ENCODE results near the gene IFRD1.

Gene IFRD1

DNA sequence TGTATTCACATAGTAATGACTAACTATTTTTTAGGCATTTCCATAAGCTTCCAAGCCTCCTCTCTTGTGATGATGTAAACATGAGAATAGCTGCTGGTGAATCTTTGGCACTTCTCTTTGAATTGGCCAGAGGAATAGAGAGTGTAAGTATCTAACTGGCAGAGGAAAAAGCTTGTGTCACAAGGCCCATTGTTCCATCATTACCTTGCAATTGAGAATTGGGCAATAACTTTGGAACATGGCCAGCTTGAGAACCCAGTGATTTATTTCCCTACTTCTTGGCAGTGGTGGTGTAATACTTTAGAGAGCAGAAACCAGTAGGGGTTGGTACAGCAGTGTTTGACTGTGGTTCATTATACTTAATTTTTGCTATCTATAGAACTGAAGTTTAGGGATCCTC lies 12.0 kb downstream of the IFRD1 start:
- Histone ChIP-seq H3K9me3 (ENCODE audit: control insufficient read depth, low read length) (no peaks in the 10 kb centered on the region), H3K79me2 (no peaks in the 10 kb centered on the region), H3K4me1 (no peaks in the 10 kb centered on the region), H3K27me3 (ENCODE audit: control insufficient read depth, insufficient read depth, low read length) (no peaks in the 10 kb centered on the region), H3K36me3 (ENCODE audit: control insufficient read depth, insufficient read depth, low read length) (no peaks in the 10 kb centered on the region), H3K9ac (no peak overlapping the region), H3K4me3 (ENCODE audit: low read depth, low read length) (no peak overlapping the region), H2AFZ (no peak overlapping the region), H3K4me2 (ENCODE audit: low read length) (no peak overlapping the region), H3K27ac (no peak overlapping the region)
- TF ChIP-seq, protein P1, sequence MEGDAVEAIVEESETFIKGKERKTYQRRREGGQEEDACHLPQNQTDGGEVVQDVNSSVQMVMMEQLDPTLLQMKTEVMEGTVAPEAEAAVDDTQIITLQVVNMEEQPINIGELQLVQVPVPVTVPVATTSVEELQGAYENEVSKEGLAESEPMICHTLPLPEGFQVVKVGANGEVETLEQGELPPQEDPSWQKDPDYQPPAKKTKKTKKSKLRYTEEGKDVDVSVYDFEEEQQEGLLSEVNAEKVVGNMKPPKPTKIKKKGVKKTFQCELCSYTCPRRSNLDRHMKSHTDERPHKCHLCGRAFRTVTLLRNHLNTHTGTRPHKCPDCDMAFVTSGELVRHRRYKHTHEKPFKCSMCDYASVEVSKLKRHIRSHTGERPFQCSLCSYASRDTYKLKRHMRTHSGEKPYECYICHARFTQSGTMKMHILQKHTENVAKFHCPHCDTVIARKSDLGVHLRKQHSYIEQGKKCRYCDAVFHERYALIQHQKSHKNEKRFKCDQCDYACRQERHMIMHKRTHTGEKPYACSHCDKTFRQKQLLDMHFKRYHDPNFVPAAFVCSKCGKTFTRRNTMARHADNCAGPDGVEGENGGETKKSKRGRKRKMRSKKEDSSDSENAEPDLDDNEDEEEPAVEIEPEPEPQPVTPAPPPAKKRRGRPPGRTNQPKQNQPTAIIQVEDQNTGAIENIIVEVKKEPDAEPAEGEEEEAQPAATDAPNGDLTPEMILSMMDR (IDR thresholded peaks at IDR 0.05): no peak

GRCh38 chr7:112467867-112468266 lies 17.6 kb downstream of the IFRD1 start:
- Histone ChIP-seq H3K4me2 (ENCODE audit: low read length) (no peak overlapping the region), H3K36me3 (ENCODE audit: control insufficient read depth, insufficient read depth, low read length) (no peaks in the 10 kb centered on the region), H2AFZ (no peak overlapping the region), H3K9me3 (ENCODE audit: control insufficient read depth, low read length) (no peaks in the 10 kb centered on the region), H3K27me3 (ENCODE audit: control insufficient read depth, insufficient read depth, low read length) (no peaks in the 10 kb centered on the region), H3K4me3 (ENCODE audit: low read depth, low read length) (no peak overlapping the region), H3K4me1 (no peaks in the 10 kb centered on the region), H3K9ac (no peak overlapping the region), H3K79me2 (peaks cover 3% of the 10 kb centered on the region), H3K27ac (no peak overlapping the region)
- TF ChIP-seq, protein P1 (IDR thresholded peaks at IDR 0.05): no peak

DNA sequence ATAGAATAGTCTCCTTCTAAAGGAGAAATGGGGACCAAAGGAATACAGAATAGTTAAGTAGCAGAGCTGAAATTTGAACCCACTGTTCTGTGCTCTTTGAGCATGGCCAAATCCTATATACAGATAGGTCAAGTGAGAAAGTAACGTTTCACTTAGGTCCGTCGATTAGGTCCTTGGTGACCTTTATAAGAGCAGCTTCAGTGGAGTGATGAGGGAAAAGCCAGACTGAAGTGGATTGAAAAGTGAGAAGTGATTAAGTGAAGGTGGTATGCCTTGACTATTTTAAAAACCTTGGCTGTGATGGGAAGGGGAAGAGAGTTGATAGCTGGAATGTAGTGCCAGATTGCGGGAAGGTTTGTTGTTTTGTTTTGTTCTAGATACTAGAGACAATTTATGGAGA lies 19.9 kb downstream of the IFRD1 start:
- H3K36me3 ChIP-seq (ENCODE audit: control insufficient read depth, insufficient read depth, low read length): no peaks in the 10 kb centered on the region
- no peak overlapping the region for H2AFZ ChIP-seq
- no peak overlapping the region for H3K9ac ChIP-seq
- no peak overlapping the region for H3K4me2 ChIP-seq (ENCODE audit: low read length)
- no peak overlapping the region for H3K27ac ChIP-seq
- no peaks in the 10 kb centered on the region for H3K27me3 ChIP-seq (ENCODE audit: control insufficient read depth, insufficient read depth, low read length)
- no peaks in the 10 kb centered on the region for H3K9me3 ChIP-seq (ENCODE audit: control insufficient read depth, low read length)
- no peaks in the 10 kb centered on the region for H3K4me1 ChIP-seq
- TF ChIP-seq, protein P1 (IDR thresholded peaks at IDR 0.05): no peak
- H3K79me2 ChIP-seq: peaks cover 3% of the 10 kb centered on the region
- no peak overlapping the region for H3K4me3 ChIP-seq (ENCODE audit: low read depth, low read length)

DNA sequence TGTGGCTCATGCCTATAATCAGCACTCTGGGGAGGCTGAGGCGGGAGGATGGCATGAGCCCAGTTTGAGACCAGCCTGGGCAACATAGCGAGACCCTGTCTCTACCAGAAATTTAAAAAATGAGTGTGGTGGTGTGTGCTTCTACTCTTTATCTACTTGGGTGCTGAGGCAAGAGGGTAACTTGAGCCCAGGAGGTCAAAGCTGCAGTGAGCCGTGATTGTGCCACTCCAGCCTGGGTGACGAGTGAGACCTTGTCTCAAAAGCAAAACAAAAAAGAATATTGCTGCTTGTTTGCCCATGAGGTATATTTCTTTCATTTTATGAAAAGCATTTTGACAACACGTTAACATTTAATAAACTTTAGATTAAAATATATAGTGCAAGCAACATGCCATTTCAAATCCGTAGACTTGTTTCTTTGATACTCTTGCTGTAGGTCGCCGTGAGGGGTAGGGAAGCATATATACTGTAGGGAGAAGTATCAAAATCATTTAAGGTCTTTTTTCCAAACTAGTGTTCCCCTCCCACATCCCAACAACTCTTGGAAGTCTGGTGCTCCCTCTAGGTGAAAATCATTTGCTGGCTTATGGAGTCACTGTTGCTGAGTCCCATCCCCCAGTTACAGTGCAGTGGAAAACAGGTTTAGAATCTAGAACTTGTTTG lies 26.3 kb downstream of the IFRD1 start:
- H2AFZ ChIP-seq: no peak overlapping the region
- H3K4me1 ChIP-seq: peaks cover 3% of the 10 kb centered on the region
- no peak overlapping the region for H3K4me2 ChIP-seq (ENCODE audit: low read length)
- no peaks in the 10 kb centered on the region for H3K27me3 ChIP-seq (ENCODE audit: control insufficient read depth, insufficient read depth, low read length)
- H3K9me3 ChIP-seq (ENCODE audit: control insufficient read depth, low read length): no peaks in the 10 kb centered on the region
- H3K4me3 ChIP-seq (ENCODE audit: low read depth, low read length): no peak overlapping the region
- H3K36me3 ChIP-seq (ENCODE audit: control insufficient read depth, insufficient read depth, low read length): no peaks in the 10 kb centered on the region
- TF ChIP-seq, protein P1 (IDR thresholded peaks at IDR 0.05): no peak
- H3K9ac ChIP-seq: no peak overlapping the region
- H3K79me2 ChIP-seq: no peaks in the 10 kb centered on the region
- no peak overlapping the region for H3K27ac ChIP-seq

- Histone ChIP-seq H3K4me3 (ENCODE audit: low read depth, low read length) (no peak overlapping the region), H3K4me2 (ENCODE audit: low read length) (no peak overlapping the region), H3K9me3 (ENCODE audit: control insufficient read depth, low read length) (no peaks in the 10 kb centered on the region), H3K9ac (no peak overlapping the region), H3K27ac (no peak overlapping the region), H3K79me2 (no peaks in the 10 kb centered on the region), H3K36me3 (ENCODE audit: control insufficient read depth, insufficient read depth, low read length) (no peaks in the 10 kb centered on the region), H3K4me1 (peaks cover 9% of the 10 kb centered on the region), H3K27me3 (ENCODE audit: control insufficient read depth, insufficient read depth, low read length) (no peaks in the 10 kb centered on the region), H2AFZ (no peak overlapping the region)
- TF ChIP-seq, protein P1 (IDR thresholded peaks at IDR 0.05): no peak
These were observed 31.0 kb downstream of the IFRD1 start for GRCh38 chr7:112481121-112481736.

All from parathyroid adenoma (tissue), 2 donors.